IMR-90 (cell line): Measurements from ENCODE around the gene RP2.

Experiments
- BHLHE40 ChIP-seq: fragments of 150-350 bp; IDR thresholded peaks from 2 replicates; pipeline ENCODE4 v1.6.1; 2016; ENCODE audit warnings: mild to moderate bottlenecking, low read depth, low read length
- CEBPB ChIP-seq: IDR thresholded peaks from 2 replicates; pipeline ENCODE4 v1.6.1; 2012; ENCODE audit warnings: low read depth, low read length, improper control_type of control experiment
- CHD1 ChIP-seq: IDR thresholded peaks from 2 replicates; pipeline ENCODE4 v1.6.1; 2012; ENCODE audit warnings: low read depth, low read length, improper control_type of control experiment
- MAFK ChIP-seq: IDR thresholded peaks from 2 replicates; pipeline ENCODE4 v1.6.1; 2012; ENCODE audit warnings: low read depth, low read length, improper control_type of control experiment
- MAZ ChIP-seq: IDR thresholded peaks from 2 replicates; pipeline ENCODE4 v1.6.1; 2012; ENCODE audit warnings: low read depth, mild to moderate bottlenecking, low read length, improper control_type of control experiment, moderate library complexity, borderline replicate concordance
- MXI1 ChIP-seq: IDR thresholded peaks from 2 replicates; pipeline ENCODE4 v1.6.1; 2012; ENCODE audit warnings: low read depth, mild to moderate bottlenecking, low read length, moderate library complexity, borderline replicate concordance
- POLR2A ChIP-seq: IDR thresholded peaks from 2 replicates; pipeline ENCODE4 v1.6.1; 2012; ENCODE audit warnings: mild to moderate bottlenecking, low read depth, low read length
- RAD21 ChIP-seq: IDR thresholded peaks from 2 replicates; pipeline ENCODE4 v1.6.1; 2012; ENCODE audit warnings: low read length, improper control_type of control experiment
- RCOR1 ChIP-seq: IDR thresholded peaks from 2 replicates; pipeline ENCODE4 v1.6.1; 2012; ENCODE audit warnings: mild to moderate bottlenecking, low read length, improper control_type of control experiment; ENCODE audit not compliant: insufficient replicate concordance
- RFX5 ChIP-seq: IDR thresholded peaks from 2 replicates; pipeline ENCODE4 v1.8.0; 2012; ENCODE audit warnings: low read depth, mild to moderate bottlenecking, low read length, moderate library complexity
- SMC3 ChIP-seq: fragments of 150-350 bp; IDR thresholded peaks from 2 replicates; pipeline ENCODE4 v1.6.1; 2016; ENCODE audit warnings: low read depth, mild to moderate bottlenecking, antibody characterized with exemption, low read length, moderate library complexity
- TF ChIP-seq, protein P1 (sequence below): conservative IDR thresholded peaks from 2 replicates; pipeline ENCODE4 v1.5.1; 2012; ENCODE audit warnings: mild to moderate bottlenecking, low read depth, low read length, improper control_type of control experiment
- TF ChIP-seq, protein P2 (sequence below): fragments of 150-350 bp; IDR thresholded peaks from 2 replicates; pipeline ENCODE4 v1.6.1; 2017; ENCODE audit warnings: mild to moderate bottlenecking, antibody characterized with exemption, low read length, low read depth

DNA sequence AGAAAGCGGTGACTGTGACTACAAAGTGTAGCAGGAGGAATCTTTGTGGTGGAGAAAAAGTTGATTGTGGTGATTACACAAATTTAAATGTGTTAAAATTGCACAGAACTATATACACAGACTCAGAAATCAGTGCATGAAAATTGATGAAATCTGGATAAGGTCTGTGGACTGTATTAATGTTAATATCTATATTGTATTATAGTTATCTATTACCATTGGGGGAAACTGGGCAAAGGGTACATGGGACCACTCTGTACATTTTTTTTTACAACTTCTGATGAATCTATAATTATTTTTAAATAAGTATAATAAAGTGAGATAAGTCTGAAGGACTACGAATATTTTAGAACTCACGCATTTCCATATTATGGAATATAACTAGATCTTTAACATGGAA lies 73.6 kb downstream of the RP2 start:
- TF ChIP-seq, protein P1, sequence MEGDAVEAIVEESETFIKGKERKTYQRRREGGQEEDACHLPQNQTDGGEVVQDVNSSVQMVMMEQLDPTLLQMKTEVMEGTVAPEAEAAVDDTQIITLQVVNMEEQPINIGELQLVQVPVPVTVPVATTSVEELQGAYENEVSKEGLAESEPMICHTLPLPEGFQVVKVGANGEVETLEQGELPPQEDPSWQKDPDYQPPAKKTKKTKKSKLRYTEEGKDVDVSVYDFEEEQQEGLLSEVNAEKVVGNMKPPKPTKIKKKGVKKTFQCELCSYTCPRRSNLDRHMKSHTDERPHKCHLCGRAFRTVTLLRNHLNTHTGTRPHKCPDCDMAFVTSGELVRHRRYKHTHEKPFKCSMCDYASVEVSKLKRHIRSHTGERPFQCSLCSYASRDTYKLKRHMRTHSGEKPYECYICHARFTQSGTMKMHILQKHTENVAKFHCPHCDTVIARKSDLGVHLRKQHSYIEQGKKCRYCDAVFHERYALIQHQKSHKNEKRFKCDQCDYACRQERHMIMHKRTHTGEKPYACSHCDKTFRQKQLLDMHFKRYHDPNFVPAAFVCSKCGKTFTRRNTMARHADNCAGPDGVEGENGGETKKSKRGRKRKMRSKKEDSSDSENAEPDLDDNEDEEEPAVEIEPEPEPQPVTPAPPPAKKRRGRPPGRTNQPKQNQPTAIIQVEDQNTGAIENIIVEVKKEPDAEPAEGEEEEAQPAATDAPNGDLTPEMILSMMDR, result no peak
- TF ChIP-seq POLR2A (no peak), CEBPB (no peak), RAD21 (no peak), RCOR1 (no peak), MAZ (no peak), MXI1 (no peak), SMC3 (no peak), CHD1 (no peak), MAFK (no peak), RFX5 (no peak), BHLHE40 (no peak)
- TF ChIP-seq, protein P2, sequence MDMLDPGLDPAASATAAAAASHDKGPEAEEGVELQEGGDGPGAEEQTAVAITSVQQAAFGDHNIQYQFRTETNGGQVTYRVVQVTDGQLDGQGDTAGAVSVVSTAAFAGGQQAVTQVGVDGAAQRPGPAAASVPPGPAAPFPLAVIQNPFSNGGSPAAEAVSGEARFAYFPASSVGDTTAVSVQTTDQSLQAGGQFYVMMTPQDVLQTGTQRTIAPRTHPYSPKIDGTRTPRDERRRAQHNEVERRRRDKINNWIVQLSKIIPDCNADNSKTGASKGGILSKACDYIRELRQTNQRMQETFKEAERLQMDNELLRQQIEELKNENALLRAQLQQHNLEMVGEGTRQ, result no peak
